Measurements from ENCODE around the gene ATG4C.

- TF ChIP-seq CTCF (IDR thresholded peaks at IDR 0.05) (no peak), POLR2A (IDR thresholded peaks at IDR 0.05) (no peak)
Measured at GRCh38 chr1:62765981-62766380, 18.0 kb upstream of the ATG4C start.
